ENCODE measurements around the gene GFOD1.
"Not testable (repeated sequence)": the region's sequence is repeated elsewhere in the genome, so short reads cannot be mapped to it uniquely, and the experiment has no call there.

Gene GFOD1

GRCh38 chr6:13511913-13512717, 24.7 kb upstream of the GFOD1 start:
- no peak overlapping the region for H3K4me3 ChIP-seq (ENCODE audit: low read depth, low read length)
- no peak for TF ChIP-seq CTCF (IDR thresholded peaks at IDR 0.05; ENCODE audit: insufficient read depth, low read depth, low read length, missing control alignments)
- no peak for DNase-seq (ENCODE audit: low read depth)

GRCh38 chr6:13511141-13511571, 23.8 kb upstream of the GFOD1 start:
- not testable (repeated sequence) for H3K4me3 ChIP-seq (ENCODE audit: low read depth, low read length); DNase-seq (ENCODE audit: low read depth)

DNA sequence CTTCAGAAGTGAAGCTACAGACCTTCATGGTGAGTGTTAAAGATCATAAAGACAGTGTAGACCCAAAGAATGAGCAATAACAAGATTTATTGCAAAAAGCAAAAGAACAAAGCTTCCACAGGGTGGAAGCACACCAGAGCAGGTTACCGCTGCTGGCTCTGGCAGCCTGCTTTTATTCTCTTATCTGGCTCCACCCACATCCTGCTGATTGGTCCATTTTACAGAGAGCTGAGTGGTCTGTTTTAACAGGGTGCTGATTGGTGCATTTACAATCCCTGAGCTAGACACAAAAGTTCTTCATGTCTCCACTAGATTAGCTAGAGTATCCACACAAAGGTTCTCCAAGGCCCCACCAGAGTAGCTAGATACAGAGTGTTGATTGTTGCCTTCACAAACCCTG, 23.0 kb upstream of the GFOD1 start:
- H3K4me3 ChIP-seq (ENCODE audit: low read depth, low read length); DNase-seq (ENCODE audit: low read depth): not testable (repeated sequence)

GRCh38 chr6:13508711-13509705, 21.6 kb upstream of the GFOD1 start:
- H3K4me3 ChIP-seq (ENCODE audit: low read depth, low read length): no peak overlapping the region
- DNase-seq (ENCODE audit: low read depth): no peak
- no peak for TF ChIP-seq CTCF (IDR thresholded peaks at IDR 0.05; ENCODE audit: insufficient read depth, low read depth, low read length, missing control alignments)

DNA sequence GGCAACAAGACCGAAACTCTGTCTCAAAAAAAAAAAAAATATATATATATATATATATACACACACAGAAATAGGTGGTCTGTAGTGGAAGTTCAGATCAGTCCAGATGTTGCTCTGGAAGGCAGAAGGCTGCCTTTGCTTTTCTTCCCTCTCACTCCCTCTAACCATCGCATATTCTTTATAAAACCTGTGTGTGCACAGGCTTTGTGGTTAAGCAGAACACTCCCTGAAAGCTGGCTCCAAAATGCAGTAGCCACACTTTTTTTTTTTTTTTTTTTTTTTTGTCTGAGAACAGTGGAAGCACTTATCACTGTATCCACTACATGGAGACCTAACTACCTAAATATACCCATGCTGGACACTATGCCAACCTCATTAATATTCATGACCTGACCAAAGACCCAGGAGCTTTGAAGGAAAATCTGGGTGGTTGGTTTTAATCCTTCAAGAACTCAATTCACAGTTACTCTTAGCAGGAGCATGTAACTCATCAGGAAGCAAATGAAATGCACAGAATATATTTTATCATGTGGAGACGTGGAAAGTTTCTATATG, 20.0 kb upstream of the GFOD1 start:
- H3K4me3 ChIP-seq (ENCODE audit: low read depth, low read length): no peak overlapping the region
- TF ChIP-seq CTCF (IDR thresholded peaks at IDR 0.05; ENCODE audit: insufficient read depth, low read depth, low read length, missing control alignments): no peak
- no peak for DNase-seq (ENCODE audit: low read depth)

DNA sequence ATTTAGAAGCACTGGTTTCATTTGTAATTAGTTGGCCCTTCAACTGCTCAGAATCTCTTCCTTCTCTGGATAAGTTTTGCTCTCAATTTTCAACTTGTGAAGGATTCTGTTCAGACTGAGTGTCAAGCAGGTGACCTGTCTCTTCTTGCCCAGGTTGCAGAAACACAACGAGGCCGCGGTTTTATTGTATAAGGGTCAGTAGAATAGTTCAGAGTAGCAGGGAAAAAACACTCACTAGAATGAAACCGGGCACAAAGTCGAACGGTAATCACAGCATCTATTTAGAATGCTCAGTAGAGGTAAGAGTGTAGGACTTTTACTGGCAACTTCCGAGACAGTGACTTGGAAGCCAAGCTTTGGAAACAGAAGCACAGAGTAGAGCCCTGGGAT, 17.9 kb upstream of the GFOD1 start:
- H3K4me3 ChIP-seq (ENCODE audit: low read depth, low read length): no peak overlapping the region
- DNase-seq (ENCODE audit: low read depth): no peak
- TF ChIP-seq CTCF (IDR thresholded peaks at IDR 0.05; ENCODE audit: insufficient read depth, low read depth, low read length, missing control alignments): no peak

GRCh38 chr6:13504611-13505344, 17.4 kb upstream of the GFOD1 start:
- TF ChIP-seq CTCF (IDR thresholded peaks at IDR 0.05; ENCODE audit: insufficient read depth, low read depth, low read length, missing control alignments): no peak
- H3K4me3 ChIP-seq (ENCODE audit: low read depth, low read length): no peak overlapping the region
- DNase-seq (ENCODE audit: low read depth): no peak

Measured in GM12865 (cell line).